Lung (tissue), 12 donors: ENCODE measurements around the gene PSD2. TPM values are rescaled to one million over a fixed set of nuclear protein-coding genes. Genes with fewer than 3 reads are reported as not detected.

Source experiments
- ATAC-seq: fragments of 200-7000 bp; cut with Tn5 transposase; one replicate; pipeline ENCODE4 v1.9.1; 2020; ENCODE audit warnings: moderate number of reproducible peaks; ENCODE audit not compliant: insufficient read depth, low FRiP score
- DNase-seq, 3 donors: peaks; one replicate each; pipeline ENCODE4 v3.0.0-alpha.2; 2013 to 2017
- H3K27ac ChIP-seq, 2 donors: one replicate each; pipeline ENCODE4 v1.5.1; 2013; ENCODE audit warnings: mild to moderate bottlenecking in 2 of 2, moderate library complexity in 2 of 2, control low read depth in 1 of 2, inconsistent platforms in 1 of 2, low read depth in 1 of 2, low read length in 1 of 2
- H3K27me3 ChIP-seq, 3 donors: one replicate each; pipeline ENCODE4 v1.5.1; 2013; ENCODE audit warnings: low read length in 2 of 3; ENCODE audit not compliant: control insufficient read depth in 3 of 3, insufficient read depth in 3 of 3
- H3K36me3 ChIP-seq, 4 donors: one replicate each; pipeline ENCODE4 v1.5.1; 2013; ENCODE audit warnings: low read length in 4 of 4, mild to moderate bottlenecking in 1 of 4, moderate library complexity in 1 of 4; ENCODE audit not compliant: control insufficient read depth in 4 of 4, insufficient read depth in 4 of 4
- H3K4me1 ChIP-seq, 5 donors: one replicate each; pipeline ENCODE4 v1.5.1; 2013; ENCODE audit warnings: low read length in 5 of 5, mild to moderate bottlenecking in 2 of 5, moderate library complexity in 1 of 5; ENCODE audit not compliant: control insufficient read depth in 5 of 5, insufficient read depth in 5 of 5
- H3K4me3 ChIP-seq: one replicate; pipeline ENCODE4 v1.5.1; 2013; ENCODE audit warnings: mild to moderate bottlenecking, control low read depth, moderate library complexity
- H3K9ac ChIP-seq, 2 donors: one replicate each; pipeline ENCODE4 v1.5.1; 2013; ENCODE audit warnings: low read length in 2 of 2, control low read depth in 1 of 2; ENCODE audit not compliant: insufficient read depth in 1 of 2
- H3K9me3 ChIP-seq, 4 donors: one replicate each; pipeline ENCODE4 v1.5.1; 2013; ENCODE audit warnings: low read length in 3 of 4, mild to moderate bottlenecking in 1 of 4, moderate library complexity in 1 of 4; ENCODE audit not compliant: control insufficient read depth in 4 of 4, insufficient read depth in 3 of 4
- WGBS, 2 donors: extraction: QIAGEN DNeasy Blood & Tissue Kit; methylation state at CpG; one replicate each; pipeline ENCODE4 v1.1.7; 2013; 5-methylcytosine and 5-hydroxymethylcytosine counted together
- polyA plus RNA-seq, 2 donors: library from polyadenylated mRNA; stranded (reverse); fragments of 200-250 nt; gene quantifications; one replicate each; pipeline ENCODE4 v1.2.1, GENCODE V29; 2013
- total RNA-seq, 2 donors: library from RNA; depleted of rRNA in 1 of 2; stranded (reverse); fragments of >200 nt in 1 of 2; gene quantifications; one replicate each; pipeline ENCODE4 v1.2.1, GENCODE V29; 2014 to 2021
- TF ChIP-seq, protein P1 (sequence below): IDR thresholded peaks from 2 replicates; pipeline ENCODE4 v1.5.1; 2012; ENCODE audit warnings: mild to moderate bottlenecking; ENCODE audit errors: control extremely low read depth, extremely low read depth
- donor health status: control.
- donor health status: control.
- donor health status: Bipolar disorder and iron deficiency.
- donor health status: healthy.
- donor health status: DM: yes; HTN: yes; CAD: no.

PSD2 gene
- total and polyA plus RNA-seq, 4 donors = 0.01 to 0.20 (median 0.05) TPM

DNA sequence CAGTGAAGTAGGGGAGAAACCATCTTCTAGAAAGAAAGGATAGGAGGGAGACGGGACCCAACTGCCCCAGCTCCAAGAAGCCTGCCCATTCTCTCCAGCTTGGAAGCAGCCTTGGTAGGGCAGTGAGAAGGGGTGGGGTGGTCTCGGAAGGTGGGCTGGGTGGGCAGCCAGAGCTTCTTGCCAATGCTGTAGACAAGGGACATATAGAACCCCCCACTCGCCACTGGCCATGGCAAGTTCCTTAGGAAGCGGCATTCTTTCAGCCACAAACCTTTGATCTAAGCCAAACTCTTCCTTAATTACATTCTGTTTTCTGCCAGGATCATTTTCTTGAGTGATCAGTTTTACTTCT, 90.2 kb downstream of the PSD2 start:
- Histone ChIP-seq H3K27me3 (no peaks in the 10 kb centered on the region), H3K4me3 (no peak overlapping the region), H3K36me3 (peaks cover 0 to 12% (median 0%) of the 10 kb centered on the region in 4 donors), H3K4me1 (peaks cover 0 to 42% (median 4%) of the 10 kb centered on the region in 5 donors), H3K27ac (no peak overlapping the region), H3K9ac (no peak overlapping the region), H3K9me3 (peaks cover 0 to 1% (median 0%) of the 10 kb centered on the region in 4 donors)
- 94 to 95% methylated on average over 4 of the region's 4 CpGs for WGBS, 2 donors
- no peak for ATAC-seq
- TF ChIP-seq, protein P1, sequence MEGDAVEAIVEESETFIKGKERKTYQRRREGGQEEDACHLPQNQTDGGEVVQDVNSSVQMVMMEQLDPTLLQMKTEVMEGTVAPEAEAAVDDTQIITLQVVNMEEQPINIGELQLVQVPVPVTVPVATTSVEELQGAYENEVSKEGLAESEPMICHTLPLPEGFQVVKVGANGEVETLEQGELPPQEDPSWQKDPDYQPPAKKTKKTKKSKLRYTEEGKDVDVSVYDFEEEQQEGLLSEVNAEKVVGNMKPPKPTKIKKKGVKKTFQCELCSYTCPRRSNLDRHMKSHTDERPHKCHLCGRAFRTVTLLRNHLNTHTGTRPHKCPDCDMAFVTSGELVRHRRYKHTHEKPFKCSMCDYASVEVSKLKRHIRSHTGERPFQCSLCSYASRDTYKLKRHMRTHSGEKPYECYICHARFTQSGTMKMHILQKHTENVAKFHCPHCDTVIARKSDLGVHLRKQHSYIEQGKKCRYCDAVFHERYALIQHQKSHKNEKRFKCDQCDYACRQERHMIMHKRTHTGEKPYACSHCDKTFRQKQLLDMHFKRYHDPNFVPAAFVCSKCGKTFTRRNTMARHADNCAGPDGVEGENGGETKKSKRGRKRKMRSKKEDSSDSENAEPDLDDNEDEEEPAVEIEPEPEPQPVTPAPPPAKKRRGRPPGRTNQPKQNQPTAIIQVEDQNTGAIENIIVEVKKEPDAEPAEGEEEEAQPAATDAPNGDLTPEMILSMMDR = no peak
- no peak for DNase-seq

DNA sequence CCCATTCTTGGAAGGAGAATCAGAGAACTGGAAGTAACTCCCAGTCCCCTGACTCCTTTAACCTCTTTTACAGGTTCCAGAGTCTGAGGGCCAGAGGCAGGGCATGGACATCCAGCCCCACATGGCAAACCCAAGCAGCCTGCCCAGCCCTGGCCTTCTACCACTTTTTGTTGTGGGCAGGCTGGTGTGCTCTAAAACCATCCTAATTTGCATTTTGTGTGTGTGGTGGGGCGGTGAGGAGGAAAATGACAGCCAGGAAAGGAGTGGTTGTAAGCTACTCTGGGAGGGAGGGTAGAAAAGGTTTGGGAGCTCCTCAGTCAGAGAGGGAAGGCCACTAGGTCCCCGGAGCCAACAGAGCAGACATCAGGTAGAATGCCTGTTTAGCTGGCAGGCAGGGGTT, 90.6 kb downstream of the PSD2 start:
- H3K27me3 ChIP-seq = no peaks in the 10 kb centered on the region
- peaks cover 0 to 12% (median 0%) of the 10 kb centered on the region in 4 donors for H3K36me3 ChIP-seq
- ATAC-seq (no peak), DNase-seq (no peak)
- peaks cover 0 to 38% (median under 1%) of the 10 kb centered on the region in 5 donors for H3K4me1 ChIP-seq
- no peak overlapping the region for H3K27ac ChIP-seq
- H3K9ac ChIP-seq = no peak overlapping the region
- H3K9me3 ChIP-seq = peaks cover 0 to 1% (median 0%) of the 10 kb centered on the region in 4 donors
- H3K4me3 ChIP-seq = no peak overlapping the region
- TF ChIP-seq, protein P1 = no peak
- WGBS, 2 donors = 83 to 85% methylated on average over 2 of the region's 2 CpGs

DNA sequence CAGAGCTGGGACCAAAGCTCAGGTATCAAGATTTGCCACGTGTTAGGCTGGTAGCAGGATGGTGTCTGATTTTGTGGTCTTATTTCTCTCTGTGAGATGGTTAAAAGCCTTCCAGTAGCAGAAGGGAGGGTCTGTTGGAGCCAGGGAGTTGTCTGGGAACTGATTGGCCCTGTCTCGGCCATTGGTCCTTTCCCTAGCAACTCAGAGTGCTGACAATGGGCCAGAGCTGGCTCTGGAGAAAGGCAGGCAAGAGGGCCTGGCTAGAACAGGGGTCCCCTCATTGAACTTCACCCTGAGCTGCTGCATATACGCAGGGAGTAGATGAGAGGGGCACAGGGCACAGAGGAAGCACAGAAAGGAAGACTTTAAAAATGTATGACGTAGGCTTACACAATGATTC, 92.8 kb downstream of the PSD2 start:
- H3K4me3 ChIP-seq = no peak overlapping the region
- ATAC-seq = no peak
- H3K9ac ChIP-seq = no peak overlapping the region
- no peak overlapping the region for H3K27ac ChIP-seq
- no peak for DNase-seq
- H3K27me3 ChIP-seq = no peaks in the 10 kb centered on the region
- H3K4me1 ChIP-seq = peaks cover 0 to 17% (median 0%) of the 10 kb centered on the region in 5 donors
- peaks cover 0 to 12% (median 0%) of the 10 kb centered on the region in 4 donors for H3K36me3 ChIP-seq
- H3K9me3 ChIP-seq = peaks cover 0 to 4% (median 0%) of the 10 kb centered on the region in 4 donors
- WGBS, 2 donors = 83 to 85% methylated on average over 4 of the region's 4 CpGs
- TF ChIP-seq, protein P1 = no peak

DNA sequence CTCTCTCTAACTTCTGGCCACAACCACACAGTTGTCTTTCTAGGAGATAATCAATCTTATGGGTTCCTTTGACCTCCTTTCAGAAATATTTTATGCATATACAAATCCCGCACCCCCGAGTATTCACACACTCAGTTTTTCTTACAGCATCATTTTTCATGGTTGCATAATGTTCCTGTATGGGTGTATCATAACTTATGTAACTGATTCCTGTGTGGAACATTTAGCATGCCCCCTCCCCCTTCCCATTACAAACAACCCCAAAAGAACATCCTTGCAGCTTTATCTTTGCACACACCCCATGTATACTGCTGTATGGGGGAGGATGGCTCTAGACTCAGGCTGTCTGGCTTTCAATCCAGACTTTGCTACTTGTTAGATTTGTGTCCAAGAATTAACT, 93.8 kb downstream of the PSD2 start:
- Histone ChIP-seq H3K27ac (no peak overlapping the region), H3K27me3 (no peaks in the 10 kb centered on the region), H3K4me3 (no peak overlapping the region), H3K9me3 (peaks cover 0 to 4% (median 0%) of the 10 kb centered on the region in 4 donors), H3K9ac (no peak overlapping the region), H3K4me1 (peaks cover 0 to 8% (median 0%) of the 10 kb centered on the region in 5 donors), H3K36me3 (peaks cover 0 to 12% (median 0%) of the 10 kb centered on the region in 4 donors)
- TF ChIP-seq, protein P1 = no peak
- WGBS, 2 donors = 94 to 96% methylated on average over 2 of the region's 2 CpGs
- no peak for DNase-seq
- ATAC-seq = no peak
